Endodermal cell (in vitro differentiated cells): ENCODE measurements around the gene CDC14A. TPM values are rescaled to one million over a fixed set of nuclear protein-coding genes. Genes with fewer than 3 reads are reported as not detected.

Experiments
- DNase-seq: peaks from one replicate; pipeline ENCODE4 v3.0.0-alpha.2; 2017
- H3K27ac ChIP-seq: 2 replicates; pipeline ENCODE4 v1.5.1; 2013; ENCODE audit warnings: mild to moderate bottlenecking, low read depth, low read length, moderate library complexity
- H3K27me3 ChIP-seq: 2 replicates; pipeline ENCODE4 v1.6.1; 2013; ENCODE audit warnings: mild to moderate bottlenecking, low read length, moderate library complexity; ENCODE audit not compliant: insufficient read depth, control insufficient read depth, poor library complexity, severe bottlenecking
- H3K36me3 ChIP-seq: 2 replicates; pipeline ENCODE4 v1.7.0; 2013; ENCODE audit warnings: mild to moderate bottlenecking, low read length, moderate library complexity; ENCODE audit not compliant: control insufficient read depth, insufficient read depth
- H3K4me1 ChIP-seq: one replicate; pipeline ENCODE4 v1.7.0; 2013; ENCODE audit warnings: low read length; ENCODE audit not compliant: control insufficient read depth, insufficient read depth
- H3K4me3 ChIP-seq: 2 replicates; pipeline ENCODE4 v1.5.1; 2013; ENCODE audit warnings: mild to moderate bottlenecking, low read length, moderate library complexity
- H3K9ac ChIP-seq: 2 replicates; pipeline ENCODE4 v1.6.1; 2013; ENCODE audit warnings: mild to moderate bottlenecking, low read length, moderate library complexity; ENCODE audit not compliant: poor library complexity, severe bottlenecking; ENCODE audit errors: extremely low read depth
- H3K9me3 ChIP-seq: 2 replicates; pipeline ENCODE4 v1.6.1; 2013; ENCODE audit warnings: mild to moderate bottlenecking, low read length, moderate library complexity; ENCODE audit not compliant: control insufficient read depth
- H3K27ac Mint-ChIP-seq: 2 replicates; pipeline ENCODE4 v1.8.0; 2020; ENCODE audit warnings: mixed read lengths
- H3K27me3 Mint-ChIP-seq: 2 replicates; pipeline ENCODE4 v1.8.0; 2021; ENCODE audit warnings: mild to moderate bottlenecking, mixed read lengths; ENCODE audit not compliant: insufficient read depth
- H3K36me3 Mint-ChIP-seq: 2 replicates; pipeline ENCODE4 v1.8.0; 2020; ENCODE audit warnings: low read depth, mixed read lengths
- H3K4me1 Mint-ChIP-seq: 2 replicates; pipeline ENCODE4 v1.8.0; 2020; ENCODE audit warnings: mixed read lengths
- H3K4me3 Mint-ChIP-seq: 2 replicates; pipeline ENCODE4 v1.8.0; 2020; ENCODE audit warnings: mild to moderate bottlenecking, moderate library complexity, mixed read lengths
- H3K9me3 Mint-ChIP-seq: 2 replicates; pipeline ENCODE4 v1.8.0; 2020; ENCODE audit warnings: mild to moderate bottlenecking, mixed read lengths
- CTCF ChIP-seq: fragments of 200-600 bp; sonication (generic); conservative IDR thresholded peaks from 2 replicates; pipeline ENCODE4 v1.5.0; 2021; ENCODE audit warnings: antibody characterized with exemption, mild to moderate bottlenecking
- WGBS, 2 experiments: methylation state at CpG; one replicate each; pipeline versions ENCODE4 v1.1.5 to v1.1.7; 2013; ENCODE audit warnings: missing lambda C conversion rate in 2 of 2, mixed read lengths in 1 of 2; ENCODE audit not compliant: insufficient coverage in 1 of 2, insufficient read length in 1 of 2; 5-methylcytosine and 5-hydroxymethylcytosine counted together
- total RNA-seq, 2 donors: library from RNA; stranded (reverse); fragmentation: NEBNext Ultra II Directional in 1 of 2; extraction: Animal tissue kit (Norgen Biotek cat#: 25700) in 1 of 2; gene quantifications; 2 replicates in 1 of 2; 3 replicates in 1 of 2; pipeline ENCODE4 v1.2.1, GENCODE V29; 2021

The CDC14A gene
- total RNA-seq, 2 donors from 2014 or later = 14.5 to 17.6 TPM

- no peak overlapping the region for H3K9ac ChIP-seq
- H3K27ac ChIP-seq = no peak overlapping the region
- H3K9me3 Mint-ChIP-seq = no peaks in the 10 kb centered on the region
- H3K4me3 ChIP-seq = no peak overlapping the region
- no peaks in the 10 kb centered on the region for H3K4me1 ChIP-seq
- DNase-seq = no peak
- H3K27me3 ChIP-seq = no peaks in the 10 kb centered on the region
- H3K27me3 Mint-ChIP-seq = no peaks in the 10 kb centered on the region
- peaks cover 2% of the 10 kb centered on the region for H3K4me1 Mint-ChIP-seq
- no peak overlapping the region for H3K27ac Mint-ChIP-seq
- peaks cover 40% of the 10 kb centered on the region for H3K36me3 ChIP-seq
- WGBS, 2 experiments = 92 to 100% methylated on average over 3 to 4 of the region's 4 CpGs
- H3K9me3 ChIP-seq = no peaks in the 10 kb centered on the region
- TF ChIP-seq CTCF = no peak
- H3K4me3 Mint-ChIP-seq = no peak overlapping the region
- H3K36me3 Mint-ChIP-seq = peaks cover 11% of the 10 kb centered on the region
Measured at GRCh38 chr1:100449477-100449876, 97.2 kb downstream of the CDC14A start.

DNA sequence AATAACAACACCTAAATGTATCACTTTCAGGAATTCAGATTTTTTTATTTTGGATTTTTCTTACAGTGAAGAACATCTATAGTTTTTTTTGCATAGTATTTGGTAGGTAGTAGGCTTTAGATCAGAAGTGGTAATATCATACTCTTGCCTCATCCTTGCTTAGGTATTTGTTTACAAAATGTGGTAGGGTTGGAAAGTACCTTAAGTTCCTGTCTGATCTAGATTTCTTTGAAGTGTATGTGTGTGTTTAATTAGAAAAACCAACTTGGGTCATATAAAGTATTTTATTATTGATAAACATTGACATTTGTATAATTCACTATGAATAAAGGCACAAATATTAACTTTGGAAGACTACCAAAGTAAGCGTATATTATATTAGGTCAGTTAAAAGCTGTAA, 100.3 kb downstream of the CDC14A start:
- peaks cover 11% of the 10 kb centered on the region for H3K36me3 Mint-ChIP-seq
- Histone ChIP-seq H3K36me3 (peaks cover 40% of the 10 kb centered on the region), H3K27me3 (no peaks in the 10 kb centered on the region), H3K9me3 (no peaks in the 10 kb centered on the region), H3K4me3 (no peak overlapping the region), H3K9ac (no peak overlapping the region), H3K4me1 (no peaks in the 10 kb centered on the region), H3K27ac (no peak overlapping the region)
- peaks cover 10% of the 10 kb centered on the region for H3K4me1 Mint-ChIP-seq
- no peak overlapping the region for H3K27ac Mint-ChIP-seq
- no peaks in the 10 kb centered on the region for H3K9me3 Mint-ChIP-seq
- no peak for DNase-seq
- 100% methylated on average over 1 of the region's 1 CpG; no CpG with 5 or more reads in 1 of the 2 experiments for WGBS, 2 experiments
- no peak for TF ChIP-seq CTCF
- H3K27me3 Mint-ChIP-seq = no peaks in the 10 kb centered on the region
- no peak overlapping the region for H3K4me3 Mint-ChIP-seq

DNA sequence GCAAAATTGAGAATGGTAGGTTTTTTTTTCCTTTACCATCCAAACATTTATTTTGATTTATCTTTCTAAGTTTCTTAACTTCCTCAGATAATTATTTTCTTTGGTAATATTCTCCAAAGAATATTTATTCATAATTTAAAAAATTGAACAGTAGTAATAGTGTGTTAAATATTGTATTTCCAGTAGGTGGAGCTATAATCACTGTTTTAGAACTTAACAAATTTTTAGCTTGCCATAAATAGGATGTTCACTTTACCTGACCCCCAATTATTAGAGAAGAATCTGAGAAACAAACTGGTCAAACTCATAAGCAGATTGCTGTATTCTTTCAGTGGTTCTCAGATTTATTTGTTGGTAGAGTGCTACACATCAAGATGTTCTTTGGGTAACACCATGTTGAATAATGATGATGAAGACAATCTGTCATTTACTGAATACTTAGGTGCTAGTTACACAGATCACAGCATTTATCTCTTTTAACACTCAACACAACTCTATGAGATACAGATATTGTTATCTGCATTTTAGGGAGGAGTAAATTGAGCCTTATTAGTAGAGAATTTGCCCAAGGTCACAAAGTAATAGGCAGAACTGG, 103.3 kb downstream of the CDC14A start:
- Histone ChIP-seq H3K4me1 (peaks cover 3% of the 10 kb centered on the region), H3K27me3 (no peaks in the 10 kb centered on the region), H3K36me3 (peaks cover 24% of the 10 kb centered on the region), H3K9ac (no peak overlapping the region), H3K27ac (no peak overlapping the region), H3K4me3 (no peak overlapping the region), H3K9me3 (no peaks in the 10 kb centered on the region)
- Mint-ChIP-seq H3K4me1 (peaks cover 19% of the 10 kb centered on the region), H3K27me3 (no peaks in the 10 kb centered on the region), H3K27ac (no peak overlapping the region), H3K36me3 (peaks cover 6% of the 10 kb centered on the region), H3K9me3 (no peaks in the 10 kb centered on the region), H3K4me3 (no peak overlapping the region)
- no peak for DNase-seq
- TF ChIP-seq CTCF = peak; percentile 72
